Endothelial cell of umbilical vein (primary cell): ENCODE results near the gene ESAM. TPM values are rescaled to one million over a fixed set of nuclear protein-coding genes. Genes with fewer than 3 reads are reported as not detected.

Experiments used
- BruUV-seq: library from RNA; stranded (reverse); fragments of 400-500 nt; replicated peaks from 2 replicates; lab custom pipeline; 2021; lab: Mats Ljungman, UMichigan
- CTCF ChIA-PET: fragments of 300-600, 350-600 bp; sonication (Branson Sonifier 250); formaldehyde crosslinking; loops from one replicate; lab custom pipeline; 2021; ENCODE audit warnings: antibody characterized with exemption, inconsistent platforms; lab: Charles Lee
- POLR2A ChIA-PET: fragments of 300-600, 350-600 bp; sonication (Branson Sonifier 250); formaldehyde crosslinking; loops from one replicate; lab custom pipeline; 2021; ENCODE audit warnings: antibody characterized with exemption, inconsistent platforms; lab: Charles Lee
- DNase-seq: peaks from one replicate; pipeline ENCODE4 v3.0.0-alpha.2; 2011; ENCODE audit warnings: low read depth, low spot score
- FAIRE-seq: peaks from 2 replicates; lab custom pipeline; 2011; peaks lifted over from hg19 to GRCh38; lab: Jason Lieb, UNC
- H2AFZ ChIP-seq: 2 replicates; pipeline ENCODE4 v1.6.0; 2012; ENCODE audit warnings: low read depth, low read length, control low read depth, inconsistent platforms
- H3K27ac ChIP-seq: 2 replicates; pipeline ENCODE4 v1.5.1; 2011; ENCODE audit warnings: low read depth, mild to moderate bottlenecking, control low read depth, low read length, moderate library complexity; ENCODE audit not compliant: insufficient read depth
- H3K27me3 ChIP-seq, 2 experiments: 2 replicates each; pipeline versions ENCODE4 v1.6.0 to v1.6.1; 2011; ENCODE audit warnings: low read length in 2 of 2, mixed read lengths in 1 of 2; ENCODE audit not compliant: control insufficient read depth in 2 of 2, insufficient read depth in 2 of 2
- H3K36me3 ChIP-seq, 2 experiments: 2 replicates in 1 of 2; 3 replicates in 1 of 2; pipeline ENCODE4 v1.5.1; 2011; ENCODE audit warnings: low read length in 2 of 2, mild to moderate bottlenecking in 1 of 2, moderate library complexity in 1 of 2; ENCODE audit not compliant: control insufficient read depth in 2 of 2, insufficient read depth in 2 of 2; ENCODE audit errors: extremely low read depth in 1 of 2
- H3K4me1 ChIP-seq: 3 replicates; pipeline ENCODE4 v1.5.1; 2011; ENCODE audit warnings: mild to moderate bottlenecking, low read length; ENCODE audit not compliant: control insufficient read depth, insufficient read depth; ENCODE audit errors: extremely low read depth
- H3K4me2 ChIP-seq: 2 replicates; pipeline ENCODE4 v1.6.1; 2011; ENCODE audit warnings: low read length, control low read depth, mixed read lengths; ENCODE audit not compliant: insufficient read depth
- H3K4me3 ChIP-seq, 3 experiments: fragments of 200-600 bp in 1 of 3; sonication (generic), shearing (Covaris generic) in 1 of 3; replicated peaks in 1 of 3; 2 replicates each; pipeline ENCODE4 v1.5.1; 2011 to 2016; ENCODE audit warnings: control low read depth in 3 of 3, low read length in 3 of 3, mild to moderate bottlenecking in 2 of 3, inconsistent platforms in 1 of 3, low read depth in 1 of 3, moderate library complexity in 1 of 3; ENCODE audit not compliant: insufficient read depth in 1 of 3
- H3K79me2 ChIP-seq: 2 replicates; pipeline ENCODE4 v1.6.0; 2012; ENCODE audit warnings: low read length, inconsistent platforms; ENCODE audit not compliant: control insufficient read depth, insufficient read depth
- H3K9ac ChIP-seq: replicated peaks from 2 replicates; pipeline ENCODE3; 2011; ENCODE audit warnings: low read length, control low read depth; ENCODE audit not compliant: insufficient read depth; ENCODE audit errors: extremely low read depth
- H3K9me1 ChIP-seq: replicated peaks from 3 replicates; pipeline ENCODE4 v1.6.0; 2011; ENCODE audit warnings: mild to moderate bottlenecking, low read length; ENCODE audit not compliant: control insufficient read depth, insufficient read depth; ENCODE audit errors: extremely low read depth
- H3K9me3 ChIP-seq: replicated peaks from 2 replicates; pipeline ENCODE4 v1.5.1; 2012; ENCODE audit warnings: low read length, inconsistent platforms; ENCODE audit not compliant: control insufficient read depth, insufficient read depth
- H4K20me1 ChIP-seq: replicated peaks from 2 replicates; pipeline ENCODE3; 2011; ENCODE audit warnings: mild to moderate bottlenecking, low read length; ENCODE audit not compliant: control insufficient read depth, insufficient read depth; ENCODE audit errors: extremely low read depth
- CTCF ChIP-seq, 2 donors: IDR thresholded peaks; 1 replicate in 1 of 2; 2 replicates in 1 of 2; pipeline ENCODE4 v1.5.1; 2011; ENCODE audit warnings: low read length in 2 of 2, mild to moderate bottlenecking in 2 of 2, moderate library complexity in 2 of 2, control low read depth in 1 of 2, inconsistent platforms in 1 of 2, low read depth in 1 of 2; ENCODE audit not compliant: insufficient read depth in 1 of 2; ENCODE audit errors: extremely low read depth in 1 of 2
- EZH2 ChIP-seq: IDR thresholded peaks from 2 replicates; pipeline ENCODE4 v1.6.1; 2012; ENCODE audit warnings: borderline replicate concordance, low read depth, mild to moderate bottlenecking, moderate library complexity, low read length, inconsistent platforms; ENCODE audit not compliant: severe bottlenecking
- FOS ChIP-seq: IDR thresholded peaks from 2 replicates; pipeline ENCODE4 v1.6.1; 2011; ENCODE audit warnings: mild to moderate bottlenecking, low read length, moderate library complexity, borderline replicate concordance; ENCODE audit not compliant: insufficient read depth
- GATA2 ChIP-seq: IDR thresholded peaks from 2 replicates; pipeline ENCODE4 v1.7.0; 2011; ENCODE audit warnings: low read depth, mild to moderate bottlenecking, moderate library complexity, mixed read lengths, low read length; ENCODE audit not compliant: insufficient read length, insufficient read depth
- JUN ChIP-seq: IDR thresholded peaks from 2 replicates; pipeline ENCODE4 v1.6.1; 2011; ENCODE audit warnings: borderline replicate concordance, low read depth; ENCODE audit not compliant: insufficient read length, insufficient read depth
- MAX ChIP-seq: IDR thresholded peaks from 2 replicates; pipeline ENCODE4 v1.6.1; 2011; ENCODE audit not compliant: insufficient read depth, insufficient read length
- MYC ChIP-seq: IDR thresholded peaks from one replicate; pipeline ENCODE4 v1.6.1; 2011; ENCODE audit warnings: mild to moderate bottlenecking, low read depth, low read length
- POLR2A ChIP-seq: IDR thresholded peaks from 2 replicates; pipeline ENCODE4 v1.6.1; 2012; ENCODE audit warnings: low read depth, mild to moderate bottlenecking, control low read depth, low read length
- POLR2AphosphoS5 ChIP-seq: IDR thresholded peaks from 2 replicates; pipeline ENCODE4 v1.6.1; 2012; ENCODE audit warnings: low read depth, mild to moderate bottlenecking, control low read depth, low read length, moderate library complexity; ENCODE audit not compliant: insufficient read depth
- dilution Hi-C: fragments of 300-500 bp; cut with MboI; formaldehyde crosslinking; loops from one replicate; pipeline ENCODE4 v1.15.0; 2019; ENCODE audit warnings: low sequenced_read_pairs; ENCODE audit not compliant: extremely low pct_ligation_motif_present
- intact Hi-C: fragments of 100-400 bp; cut with micrococcal nuclease; formaldehyde crosslinking; loops from one replicate; pipeline ENCODE4 v1.10.0; 2022
- polyA plus RNA-seq, 4 experiments: library from polyadenylated mRNA; depleted of rRNA in 3 of 4; stranded (reverse) in 3 of 4; unstranded in 1 of 4; fragments of >200 nt; gene quantifications; 2 replicates each; pipeline versions ENCODE4 v1.2.1 to v1.2.3, GENCODE V29; 2011 to 2012; ENCODE audit warnings: missing spikeins in 1 of 4
- total RNA-seq: library from RNA; stranded (reverse); gene quantifications from 2 replicates; pipeline ENCODE4 v1.2.3, GENCODE V29; 2021

Gene ESAM
- total and polyA plus RNA-seq, 2 donors (not counting 3 experiments of a cell fraction or from before 2014, with no cell fraction given), result 273 to 383 TPM

- no peak overlapping the region for H3K4me3 ChIP-seq
- no peaks in the 10 kb centered on the region for H4K20me1 ChIP-seq
- H3K27ac ChIP-seq, result no peak overlapping the region
- H3K9me1 ChIP-seq, result no peaks in the 10 kb centered on the region
- FAIRE-seq, result no peak
- no peak overlapping the region for H3K9ac ChIP-seq
- no peaks in the 10 kb centered on the region for H3K27me3 ChIP-seq
- H2AFZ ChIP-seq, result no peak overlapping the region
- dilution Hi-C loops, result no loop called here
- ChIA-PET CTCF (interaction anchor here (1.1 to 16.9 kb wide), 6 partner anchors 17 to 123 kb away, joined by 3 to 301 read pairs (median 4); partner anchors contain the start of genes ESAM, SIAE and SPA17), POLR2A (no interaction called here)
- no peak for DNase-seq
- H3K36me3 ChIP-seq, result no peaks in the 10 kb centered on the region
- no peaks in the 10 kb centered on the region for H3K9me3 ChIP-seq
- no peak overlapping the region for H3K4me2 ChIP-seq
- no TSS peak for BruUV-seq
- TF ChIP-seq POLR2AphosphoS5 (no peak), CTCF (IDR thresholded peaks at IDR 0.05; ENCODE audit: extremely low read depth in 1 of 2, insufficient read depth in 1 of 2, low read depth in 1 of 2, low read length in 2 of 2) (no peak), JUN (no peak), MAX (no peak), POLR2A (no peak), EZH2 (no peak), GATA2 (no peak), FOS (no peak), MYC (no peak)
- H3K79me2 ChIP-seq, result peaks cover 2% of the 10 kb centered on the region
- peaks cover 26% of the 10 kb centered on the region for H3K4me1 ChIP-seq
- intact Hi-C loops, result no loop called here
Measured at GRCh38 chr11:124743050-124743449, 19.0 kb downstream of the ESAM start.
